HUES6 (cell line): Measurements from ENCODE around the gene CADPS2.

Experiments
- H3K27ac ChIP-seq: 2 replicates; pipeline ENCODE4 v1.7.0; 2013; ENCODE audit warnings: low read depth, mild to moderate bottlenecking, low read length, inconsistent platforms
- H3K27me3 ChIP-seq: 2 replicates; pipeline ENCODE4 v1.6.1; 2013; ENCODE audit warnings: low read length; ENCODE audit not compliant: control insufficient read depth, insufficient read depth
- H3K36me3 ChIP-seq: 2 replicates; pipeline ENCODE4 v1.6.1; 2013; ENCODE audit warnings: low read length; ENCODE audit not compliant: control insufficient read depth, insufficient read depth
- H3K4me1 ChIP-seq: 2 replicates; pipeline ENCODE4 v1.6.1; 2013; ENCODE audit warnings: low read length; ENCODE audit not compliant: control insufficient read depth, insufficient read depth
- H3K4me3 ChIP-seq: 2 replicates; pipeline ENCODE4 v1.5.1; 2013; ENCODE audit warnings: low read depth, low read length
- H3K9ac ChIP-seq: one replicate; pipeline ENCODE4 v1.6.1; 2013; ENCODE audit warnings: mild to moderate bottlenecking, low read length
- H3K9me3 ChIP-seq: 2 replicates; pipeline ENCODE4 v1.6.1; 2013; ENCODE audit warnings: low read depth, low read length; ENCODE audit not compliant: control insufficient read depth, insufficient read depth

The CADPS2 gene

GRCh38 chr7:122577449-122578003 lies 308.7 kb downstream of the CADPS2 start:
- H3K9ac ChIP-seq, result no peak overlapping the region
- H3K27ac ChIP-seq, result no peak overlapping the region
- no peaks in the 10 kb centered on the region for H3K9me3 ChIP-seq
- H3K4me3 ChIP-seq, result no peak overlapping the region
- no peaks in the 10 kb centered on the region for H3K36me3 ChIP-seq
- no peaks in the 10 kb centered on the region for H3K4me1 ChIP-seq
- H3K27me3 ChIP-seq, result no peaks in the 10 kb centered on the region

GRCh38 chr7:122572706-122573105 lies 313.6 kb downstream of the CADPS2 start:
- no peak overlapping the region for H3K4me3 ChIP-seq
- H3K4me1 ChIP-seq, result no peaks in the 10 kb centered on the region
- H3K27me3 ChIP-seq, result no peaks in the 10 kb centered on the region
- no peak overlapping the region for H3K27ac ChIP-seq
- H3K9me3 ChIP-seq, result no peaks in the 10 kb centered on the region
- H3K36me3 ChIP-seq, result no peaks in the 10 kb centered on the region
- no peak overlapping the region for H3K9ac ChIP-seq

- Histone ChIP-seq H3K9me3 (no peaks in the 10 kb centered on the region), H3K36me3 (no peaks in the 10 kb centered on the region), H3K9ac (no peak overlapping the region), H3K27ac (no peak overlapping the region), H3K4me3 (no peak overlapping the region), H3K27me3 (no peaks in the 10 kb centered on the region), H3K4me1 (no peaks in the 10 kb centered on the region)
Observed at GRCh38 chr7:122561326-122561725, 324.9 kb downstream of the CADPS2 start.

GRCh38 chr7:122556873-122557542 lies 329.3 kb downstream of the CADPS2 start:
- no peak overlapping the region for H3K4me3 ChIP-seq
- no peak overlapping the region for H3K9ac ChIP-seq
- H3K27ac ChIP-seq, result no peak overlapping the region
- H3K4me1 ChIP-seq, result no peaks in the 10 kb centered on the region
- no peaks in the 10 kb centered on the region for H3K36me3 ChIP-seq
- H3K9me3 ChIP-seq, result no peaks in the 10 kb centered on the region
- H3K27me3 ChIP-seq, result no peaks in the 10 kb centered on the region

GRCh38 chr7:122556219-122556618 lies 330.0 kb downstream of the CADPS2 start:
- H3K9ac ChIP-seq, result no peak overlapping the region
- no peaks in the 10 kb centered on the region for H3K36me3 ChIP-seq
- H3K27ac ChIP-seq, result no peak overlapping the region
- no peaks in the 10 kb centered on the region for H3K4me1 ChIP-seq
- H3K9me3 ChIP-seq, result no peaks in the 10 kb centered on the region
- no peak overlapping the region for H3K4me3 ChIP-seq
- H3K27me3 ChIP-seq, result no peaks in the 10 kb centered on the region

- Histone ChIP-seq H3K36me3 (no peaks in the 10 kb centered on the region), H3K27me3 (no peaks in the 10 kb centered on the region), H3K9ac (no peak overlapping the region), H3K4me3 (no peak overlapping the region), H3K9me3 (no peaks in the 10 kb centered on the region), H3K4me1 (no peaks in the 10 kb centered on the region), H3K27ac (no peak overlapping the region)
Observed at GRCh38 chr7:122553761-122554160, 332.5 kb downstream of the CADPS2 start.

- Histone ChIP-seq H3K36me3 (no peaks in the 10 kb centered on the region), H3K27me3 (no peaks in the 10 kb centered on the region), H3K4me1 (no peaks in the 10 kb centered on the region), H3K9me3 (no peaks in the 10 kb centered on the region), H3K4me3 (no peak overlapping the region), H3K9ac (no peak overlapping the region), H3K27ac (no peak overlapping the region)
Observed at GRCh38 chr7:122552769-122553168, 333.5 kb downstream of the CADPS2 start.

GRCh38 chr7:122550545-122550944 lies 335.7 kb downstream of the CADPS2 start:
- Histone ChIP-seq H3K4me1 (no peaks in the 10 kb centered on the region), H3K9ac (no peak overlapping the region), H3K27me3 (no peaks in the 10 kb centered on the region), H3K4me3 (no peak overlapping the region), H3K36me3 (no peaks in the 10 kb centered on the region), H3K27ac (no peak overlapping the region), H3K9me3 (no peaks in the 10 kb centered on the region)

- Histone ChIP-seq H3K9me3 (no peaks in the 10 kb centered on the region), H3K27me3 (no peaks in the 10 kb centered on the region), H3K9ac (no peak overlapping the region), H3K27ac (no peak overlapping the region), H3K4me1 (no peaks in the 10 kb centered on the region), H3K36me3 (no peaks in the 10 kb centered on the region), H3K4me3 (no peak overlapping the region)
Observed at GRCh38 chr7:122549578-122549977, 336.7 kb downstream of the CADPS2 start.

- Histone ChIP-seq H3K9ac (no peak overlapping the region), H3K4me3 (no peak overlapping the region), H3K36me3 (no peaks in the 10 kb centered on the region), H3K9me3 (no peaks in the 10 kb centered on the region), H3K4me1 (no peaks in the 10 kb centered on the region), H3K27me3 (no peaks in the 10 kb centered on the region), H3K27ac (no peak overlapping the region)
Observed at GRCh38 chr7:122546496-122546895, 339.8 kb downstream of the CADPS2 start.

GRCh38 chr7:122544463-122544862 lies 341.8 kb downstream of the CADPS2 start:
- Histone ChIP-seq H3K9ac (no peak overlapping the region), H3K9me3 (no peaks in the 10 kb centered on the region), H3K27me3 (no peaks in the 10 kb centered on the region), H3K4me3 (no peak overlapping the region), H3K27ac (no peak overlapping the region), H3K4me1 (no peaks in the 10 kb centered on the region), H3K36me3 (no peaks in the 10 kb centered on the region)
